Measurements from ENCODE around the gene PODXL. TPM values are rescaled to one million over a fixed set of nuclear protein-coding genes. Genes with fewer than 3 reads are reported as not detected.
"Not testable (repeated sequence)": the region's sequence is repeated elsewhere in the genome, so short reads cannot be mapped to it uniquely, and the experiment has no call there.

The PODXL gene
- total RNA-seq, 1 donor from 2014 or later = 18.8 TPM

DNA sequence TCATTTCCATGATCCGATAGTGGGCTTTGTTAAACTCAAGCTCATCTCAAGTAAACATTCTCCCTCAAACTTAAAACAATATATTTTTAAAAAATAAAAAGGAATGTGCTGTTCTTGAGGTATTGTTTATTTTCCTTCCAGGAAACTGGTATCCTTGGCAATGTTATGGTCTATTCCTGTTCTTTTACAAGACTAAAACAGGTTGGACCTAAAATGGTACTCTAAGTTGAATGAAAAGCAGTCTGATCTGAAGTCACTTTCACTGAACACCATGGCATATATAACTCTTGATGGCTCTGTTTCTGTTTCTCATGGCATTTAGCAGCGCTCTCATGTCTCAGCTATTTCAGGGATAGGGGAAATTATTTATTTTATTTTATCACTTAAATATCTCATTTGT is 70.1 kb downstream of the PODXL start:
- Histone ChIP-seq H3K9me3 (ENCODE audit: control insufficient read depth in 3 of 3, low read length in 3 of 3) (no peaks in the 10 kb centered on the region), H3K27me3 (ENCODE audit: control insufficient read depth in 3 of 3, insufficient read depth in 3 of 3, low read length in 3 of 3) (no peaks in the 10 kb centered on the region), H3K27ac (ENCODE audit: low read depth, low read length) (no peak overlapping the region), H3K36me3 (ENCODE audit: control insufficient read depth in 3 of 3, insufficient read depth in 3 of 3, low read length in 3 of 3) (peaks cover 2 to 12% (median 2%) of the 10 kb centered on the region in 3 donors), H3K4me1 (ENCODE audit: control insufficient read depth in 3 of 3, insufficient read depth in 3 of 3, low read length in 3 of 3) (no peaks in the 10 kb centered on the region), H3K9ac (ENCODE audit: low read depth in 1 of 3, low read length in 3 of 3) (no peak overlapping the region), H3K4me3 (ENCODE audit: low read length in 3 of 3) (no peak overlapping the region)

DNA sequence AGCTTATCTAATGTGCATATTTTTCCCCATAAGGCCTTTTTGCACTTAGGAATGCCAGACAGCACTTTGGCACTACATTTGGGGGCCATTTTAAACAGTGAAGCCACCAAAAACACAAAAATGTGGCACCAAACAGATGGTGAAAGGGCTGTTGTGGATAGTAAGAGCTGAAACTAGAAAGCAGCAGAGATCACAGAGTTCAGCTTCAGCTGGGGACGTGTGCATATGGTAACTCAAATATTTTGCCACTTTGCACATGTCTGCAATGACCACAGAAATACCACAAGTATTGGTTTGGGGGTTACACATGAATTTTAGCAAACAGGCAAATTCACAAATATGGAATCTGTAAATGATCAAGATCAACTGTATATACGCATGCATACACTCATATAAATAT is 72.8 kb downstream of the PODXL start:
- no peaks in the 10 kb centered on the region for H3K4me1 ChIP-seq (ENCODE audit: control insufficient read depth in 3 of 3, insufficient read depth in 3 of 3, low read length in 3 of 3)
- H3K36me3 ChIP-seq (ENCODE audit: control insufficient read depth in 3 of 3, insufficient read depth in 3 of 3, low read length in 3 of 3) = peaks cover 2 to 9% (median 2%) of the 10 kb centered on the region in 3 donors
- no peaks in the 10 kb centered on the region for H3K27me3 ChIP-seq (ENCODE audit: control insufficient read depth in 3 of 3, insufficient read depth in 3 of 3, low read length in 3 of 3)
- no peaks in the 10 kb centered on the region for H3K9me3 ChIP-seq (ENCODE audit: control insufficient read depth in 3 of 3, low read length in 3 of 3)
- H3K27ac ChIP-seq (ENCODE audit: low read depth, low read length) = no peak overlapping the region
- H3K9ac ChIP-seq (ENCODE audit: low read depth in 1 of 3, low read length in 3 of 3) = no peak overlapping the region
- no peak overlapping the region for H3K4me3 ChIP-seq (ENCODE audit: low read length in 3 of 3)

DNA sequence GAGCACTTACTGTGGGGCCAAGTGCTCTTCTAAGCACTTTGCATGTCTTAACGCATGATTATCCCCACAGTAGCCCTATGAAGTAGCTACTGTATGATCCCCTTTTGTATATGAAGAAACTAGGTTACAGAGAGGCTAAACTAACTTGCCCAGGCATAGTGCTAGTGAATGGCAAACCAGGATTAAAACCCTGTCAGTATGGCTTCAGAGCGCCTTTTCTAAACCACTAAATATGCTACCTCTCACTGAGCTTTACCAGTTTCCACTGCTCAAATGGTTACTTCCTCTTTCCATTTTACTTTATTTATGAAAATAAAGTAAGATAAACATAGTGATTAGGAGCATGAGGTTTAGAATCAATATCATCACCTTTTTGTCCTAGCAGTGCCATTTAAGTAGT is 73.6 kb downstream of the PODXL start:
- no peak overlapping the region for H3K9ac ChIP-seq (ENCODE audit: low read depth in 1 of 3, low read length in 3 of 3)
- peaks cover 2 to 9% (median 2%) of the 10 kb centered on the region in 3 donors for H3K36me3 ChIP-seq (ENCODE audit: control insufficient read depth in 3 of 3, insufficient read depth in 3 of 3, low read length in 3 of 3)
- no peaks in the 10 kb centered on the region for H3K27me3 ChIP-seq (ENCODE audit: control insufficient read depth in 3 of 3, insufficient read depth in 3 of 3, low read length in 3 of 3)
- H3K27ac ChIP-seq (ENCODE audit: low read depth, low read length) = no peak overlapping the region
- no peaks in the 10 kb centered on the region for H3K4me1 ChIP-seq (ENCODE audit: control insufficient read depth in 3 of 3, insufficient read depth in 3 of 3, low read length in 3 of 3)
- H3K9me3 ChIP-seq (ENCODE audit: control insufficient read depth in 3 of 3, low read length in 3 of 3) = no peaks in the 10 kb centered on the region
- no peak overlapping the region for H3K4me3 ChIP-seq (ENCODE audit: low read length in 3 of 3)

DNA sequence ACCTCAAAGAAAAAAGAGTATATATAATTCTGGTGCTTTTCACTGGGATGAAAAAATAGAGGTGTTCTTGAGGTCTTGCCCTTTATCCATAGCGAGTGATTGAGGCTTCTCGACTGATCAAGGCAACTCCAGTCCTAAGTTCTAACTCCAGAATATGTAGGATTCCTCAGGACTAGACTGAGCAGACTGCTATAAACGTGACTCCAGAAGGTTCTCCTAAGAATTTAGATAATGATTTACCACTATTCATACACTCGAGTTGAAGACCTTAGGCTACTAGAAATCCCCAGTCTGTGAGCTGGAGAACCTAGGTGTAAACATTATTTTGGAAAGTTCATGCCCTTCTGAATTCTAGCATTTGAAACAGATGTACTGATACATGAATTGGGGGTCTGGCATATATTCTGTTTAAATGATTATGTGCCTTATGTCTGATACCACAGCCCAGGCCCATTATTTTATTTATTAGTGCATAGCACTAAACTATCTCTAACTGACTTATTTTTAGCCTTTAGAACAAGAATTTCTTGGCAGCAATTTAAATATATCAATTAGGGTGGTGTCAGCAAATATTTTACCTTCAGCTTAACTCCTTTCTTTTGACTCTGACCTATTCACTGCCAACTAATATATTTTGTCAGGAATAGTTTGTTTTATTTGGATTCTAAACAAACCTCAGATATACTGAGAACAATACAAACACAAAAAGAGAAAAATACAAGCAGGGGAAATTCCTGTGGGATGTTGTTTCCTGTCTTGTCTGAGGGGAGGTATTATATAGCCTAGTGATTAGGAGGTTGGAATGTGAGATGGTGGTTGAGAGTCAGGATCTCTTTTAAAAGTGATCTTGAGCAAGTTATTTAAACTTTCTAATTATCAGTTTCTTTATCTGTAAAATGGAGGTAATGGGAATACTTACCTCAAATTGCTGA is 75.8 kb downstream of the PODXL start:
- H3K4me3 ChIP-seq (ENCODE audit: low read length in 3 of 3) = no peak overlapping the region
- H3K27ac ChIP-seq (ENCODE audit: low read depth, low read length) = no peak overlapping the region
- peaks cover 2 to 4% (median 2%) of the 10 kb centered on the region in 3 donors for H3K36me3 ChIP-seq (ENCODE audit: control insufficient read depth in 3 of 3, insufficient read depth in 3 of 3, low read length in 3 of 3)
- no peaks in the 10 kb centered on the region for H3K27me3 ChIP-seq (ENCODE audit: control insufficient read depth in 3 of 3, insufficient read depth in 3 of 3, low read length in 3 of 3)
- H3K9me3 ChIP-seq (ENCODE audit: control insufficient read depth in 3 of 3, low read length in 3 of 3) = no peaks in the 10 kb centered on the region
- no peaks in the 10 kb centered on the region for H3K4me1 ChIP-seq (ENCODE audit: control insufficient read depth in 3 of 3, insufficient read depth in 3 of 3, low read length in 3 of 3)
- no peak overlapping the region for H3K9ac ChIP-seq (ENCODE audit: low read depth in 1 of 3, low read length in 3 of 3)

DNA sequence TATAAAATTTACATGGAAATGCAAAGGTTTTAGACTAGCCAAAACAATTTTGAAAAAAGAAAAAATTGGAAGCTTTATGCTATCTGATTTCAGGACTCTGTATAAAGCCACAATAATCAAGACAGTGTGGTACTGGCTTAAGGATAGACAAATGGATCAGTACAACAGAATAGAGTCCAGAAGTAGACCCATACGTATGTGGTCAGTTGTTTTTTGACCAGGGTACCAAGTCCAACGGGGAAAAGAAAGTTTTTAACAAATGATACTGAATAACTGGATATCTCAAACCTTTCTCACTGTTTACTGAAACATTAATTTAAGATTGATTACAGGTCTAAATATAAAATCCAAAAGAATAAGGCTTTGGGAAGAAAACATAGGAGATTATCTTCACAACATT is 79.7 kb downstream of the PODXL start:
- H3K9ac ChIP-seq (ENCODE audit: low read depth in 1 of 3, low read length in 3 of 3) = no peak overlapping the region
- peaks cover 0 to 3% (median under 1%) of the 10 kb centered on the region in 3 donors for H3K4me1 ChIP-seq (ENCODE audit: control insufficient read depth in 3 of 3, insufficient read depth in 3 of 3, low read length in 3 of 3)
- H3K27ac ChIP-seq (ENCODE audit: low read depth, low read length) = no peak overlapping the region
- H3K36me3 ChIP-seq (ENCODE audit: control insufficient read depth in 3 of 3, insufficient read depth in 3 of 3, low read length in 3 of 3) = peaks cover 0 to 5% (median 3%) of the 10 kb centered on the region in 3 donors
- no peaks in the 10 kb centered on the region for H3K9me3 ChIP-seq (ENCODE audit: control insufficient read depth in 3 of 3, low read length in 3 of 3)
- no peaks in the 10 kb centered on the region for H3K27me3 ChIP-seq (ENCODE audit: control insufficient read depth in 3 of 3, insufficient read depth in 3 of 3, low read length in 3 of 3)
- no peak overlapping the region for H3K4me3 ChIP-seq (ENCODE audit: low read length in 3 of 3)

DNA sequence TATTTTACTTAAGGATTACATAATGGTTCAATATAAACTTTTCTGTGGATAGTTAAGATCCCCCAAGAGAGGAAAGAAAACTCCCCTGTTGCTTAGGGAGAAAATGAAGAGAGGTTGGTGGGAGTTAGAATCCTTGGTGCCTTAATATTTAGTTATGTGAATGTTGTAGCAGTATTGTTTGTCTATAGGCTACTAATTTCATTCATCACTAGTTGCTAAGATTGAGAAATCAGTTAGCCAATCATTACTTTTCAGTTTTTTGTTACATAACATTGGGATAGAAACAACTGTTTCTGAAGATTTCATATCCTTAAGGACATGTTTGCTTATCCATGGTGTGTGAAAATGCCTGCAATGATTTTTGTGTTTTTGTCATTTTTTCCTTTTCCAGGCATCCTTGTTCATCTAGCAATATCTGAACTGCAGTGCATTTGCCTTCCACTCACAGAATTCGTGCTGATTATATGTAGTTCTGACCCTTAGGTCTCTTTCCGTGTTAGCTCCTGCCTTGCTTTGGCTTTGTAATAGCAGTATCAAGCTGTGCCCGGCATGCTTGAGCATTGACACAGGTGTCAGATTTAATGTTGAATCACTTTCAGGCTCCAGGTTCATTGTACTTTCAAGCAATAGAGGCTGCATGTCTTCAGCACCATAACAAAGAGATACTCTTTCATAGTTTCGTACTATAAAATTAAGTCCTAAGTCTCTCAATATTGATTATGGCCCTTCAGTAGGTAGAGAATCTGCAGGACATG is 85.0 kb downstream of the PODXL start:
- H3K9ac ChIP-seq (ENCODE audit: low read depth in 1 of 3, low read length in 3 of 3) = no peak overlapping the region
- H3K4me3 ChIP-seq (ENCODE audit: low read length in 3 of 3) = no peak overlapping the region
- H3K9me3 ChIP-seq (ENCODE audit: control insufficient read depth in 3 of 3, low read length in 3 of 3) = no peaks in the 10 kb centered on the region
- H3K4me1 ChIP-seq (ENCODE audit: control insufficient read depth in 3 of 3, insufficient read depth in 3 of 3, low read length in 3 of 3) = peaks cover 6 to 10% (median 8%) of the 10 kb centered on the region in 3 donors
- H3K36me3 ChIP-seq (ENCODE audit: control insufficient read depth in 3 of 3, insufficient read depth in 3 of 3, low read length in 3 of 3) = peaks cover 12 to 35% (median 34%) of the 10 kb centered on the region in 3 donors
- no peaks in the 10 kb centered on the region for H3K27me3 ChIP-seq (ENCODE audit: control insufficient read depth in 3 of 3, insufficient read depth in 3 of 3, low read length in 3 of 3)
- no peak overlapping the region for H3K27ac ChIP-seq (ENCODE audit: low read depth, low read length)

DNA sequence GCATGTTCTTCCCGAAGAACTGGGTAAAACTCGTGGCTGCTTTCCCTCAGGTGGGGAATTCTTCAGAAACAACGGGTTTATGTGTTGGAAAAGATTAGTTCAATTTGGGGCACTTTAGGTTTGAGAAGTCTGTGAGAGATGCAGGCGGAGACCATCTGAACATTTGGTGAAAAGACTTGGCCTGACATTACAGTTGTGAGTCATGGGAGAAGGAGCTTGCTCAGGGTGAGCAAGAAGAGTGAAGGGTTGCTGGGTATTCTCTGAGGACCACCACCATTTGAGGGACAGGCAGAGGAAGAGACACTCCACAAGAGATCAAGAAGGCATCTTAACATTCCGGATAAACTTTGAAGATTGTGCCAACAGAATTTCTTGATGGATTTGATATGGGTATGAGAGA is 88.6 kb downstream of the PODXL start:
- H3K36me3 ChIP-seq (ENCODE audit: control insufficient read depth in 3 of 3, insufficient read depth in 3 of 3, low read length in 3 of 3) = peaks cover 20 to 47% (median 45%) of the 10 kb centered on the region in 3 donors
- no peak overlapping the region for H3K27ac ChIP-seq (ENCODE audit: low read depth, low read length)
- no peak overlapping the region for H3K4me3 ChIP-seq (ENCODE audit: low read length in 3 of 3)

DNA sequence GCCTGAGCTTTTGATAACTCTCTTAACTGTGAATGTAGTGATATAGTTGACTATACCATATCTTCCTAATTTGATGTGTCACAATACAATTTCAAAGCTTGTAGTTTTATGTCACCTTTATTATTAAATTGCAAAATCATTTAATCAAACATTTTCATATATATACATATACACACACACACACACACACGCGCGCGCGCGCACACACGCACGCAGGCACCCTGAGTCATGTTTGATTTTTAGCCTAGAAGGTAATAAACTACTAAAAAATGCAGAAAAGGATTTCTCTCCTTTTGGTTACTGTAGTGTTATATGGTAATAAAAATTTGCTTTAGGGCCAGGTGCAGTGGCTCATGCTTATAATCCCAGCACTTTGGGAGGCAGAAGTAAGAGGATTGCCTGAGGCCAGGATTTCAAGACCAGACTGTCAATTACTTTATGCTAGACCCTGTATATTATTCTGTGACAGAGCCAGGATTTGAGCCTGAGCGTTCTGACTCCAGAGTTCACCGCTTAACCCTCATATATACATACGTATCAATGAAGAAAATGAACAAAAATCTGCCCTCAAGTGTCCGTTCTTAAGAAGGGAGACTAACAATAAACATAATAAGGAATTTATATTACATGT is 89.6 kb downstream of the PODXL start:
- H3K9ac ChIP-seq (ENCODE audit: low read depth in 1 of 3, low read length in 3 of 3) = no peak overlapping the region
- H3K4me3 ChIP-seq (ENCODE audit: low read length in 3 of 3) = no peak overlapping the region
- peaks cover 6 to 8% (median 8%) of the 10 kb centered on the region in 3 donors for H3K4me1 ChIP-seq (ENCODE audit: control insufficient read depth in 3 of 3, insufficient read depth in 3 of 3, low read length in 3 of 3)
- H3K27ac ChIP-seq (ENCODE audit: low read depth, low read length) = no peak overlapping the region
- H3K27me3 ChIP-seq (ENCODE audit: control insufficient read depth in 3 of 3, insufficient read depth in 3 of 3, low read length in 3 of 3) = no peaks in the 10 kb centered on the region
- H3K36me3 ChIP-seq (ENCODE audit: control insufficient read depth in 3 of 3, insufficient read depth in 3 of 3, low read length in 3 of 3) = peaks cover 20 to 47% (median 45%) of the 10 kb centered on the region in 3 donors
- H3K9me3 ChIP-seq (ENCODE audit: control insufficient read depth in 3 of 3, low read length in 3 of 3) = no peaks in the 10 kb centered on the region

More for the DNA sequence above, 88.6 kb downstream of the PODXL start:
- H3K9ac ChIP-seq (ENCODE audit: low read depth in 1 of 3, low read length in 3 of 3) = no peak overlapping the region
- no peaks in the 10 kb centered on the region for H3K27me3 ChIP-seq (ENCODE audit: control insufficient read depth in 3 of 3, insufficient read depth in 3 of 3, low read length in 3 of 3)
- peaks cover 6 to 10% (median 8%) of the 10 kb centered on the region in 3 donors for H3K4me1 ChIP-seq (ENCODE audit: control insufficient read depth in 3 of 3, insufficient read depth in 3 of 3, low read length in 3 of 3)
- H3K9me3 ChIP-seq (ENCODE audit: control insufficient read depth in 3 of 3, low read length in 3 of 3) = no peaks in the 10 kb centered on the region

DNA sequence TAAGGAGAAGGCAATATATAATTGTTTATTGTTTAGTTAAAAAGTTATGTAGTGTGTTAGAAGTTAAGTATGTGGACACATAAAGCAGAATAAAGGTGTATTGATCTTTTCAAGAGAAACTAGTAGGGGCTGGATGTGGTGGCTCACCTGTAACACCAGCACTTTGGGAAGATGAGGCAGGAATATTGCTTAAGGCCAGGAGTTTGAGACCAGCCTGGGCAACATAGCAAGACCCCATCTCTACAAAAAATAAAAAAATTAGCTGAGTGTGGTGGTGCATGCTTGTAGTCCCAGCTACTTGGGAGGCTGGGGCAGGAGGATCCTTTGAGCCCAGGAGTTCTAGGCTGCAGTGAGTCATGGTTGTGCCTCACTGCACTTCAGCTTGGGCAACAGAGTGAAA is 93.7 kb downstream of the PODXL start:
- not testable (repeated sequence) for H3K4me3 ChIP-seq (ENCODE audit: low read length in 3 of 3); H3K27me3 ChIP-seq (ENCODE audit: control insufficient read depth in 3 of 3, insufficient read depth in 3 of 3, low read length in 3 of 3); H3K27ac ChIP-seq (ENCODE audit: low read depth, low read length); H3K4me1 ChIP-seq (ENCODE audit: control insufficient read depth in 3 of 3, insufficient read depth in 3 of 3, low read length in 3 of 3); H3K9ac ChIP-seq (ENCODE audit: low read depth in 1 of 3, low read length in 3 of 3); H3K9me3 ChIP-seq (ENCODE audit: control insufficient read depth in 3 of 3, low read length in 3 of 3)
- H3K36me3 ChIP-seq (ENCODE audit: control insufficient read depth in 3 of 3, insufficient read depth in 3 of 3, low read length in 3 of 3) = peaks cover 14 to 31% (median 22%) of the 10 kb centered on the region in 3 donors

Measured in skeletal muscle tissue (tissue), 4 donors.